Endodermal cell (in vitro differentiated cells): Measurements from ENCODE around the gene AP1B1. TPM values are rescaled to one million over a fixed set of nuclear protein-coding genes. Genes with fewer than 3 reads are reported as not detected.
A peak's percentile ranks its signal among the peaks of the same experiment; 100 is the strongest.

Experiments used
- DNase-seq: peaks from one replicate; pipeline ENCODE4 v3.0.0-alpha.2; 2017
- H3K27ac ChIP-seq: 2 replicates; pipeline ENCODE4 v1.5.1; 2013; ENCODE audit warnings: mild to moderate bottlenecking, low read depth, low read length, moderate library complexity
- H3K27me3 ChIP-seq: 2 replicates; pipeline ENCODE4 v1.6.1; 2013; ENCODE audit warnings: mild to moderate bottlenecking, low read length, moderate library complexity; ENCODE audit not compliant: insufficient read depth, control insufficient read depth, poor library complexity, severe bottlenecking
- H3K36me3 ChIP-seq: 2 replicates; pipeline ENCODE4 v1.7.0; 2013; ENCODE audit warnings: mild to moderate bottlenecking, low read length, moderate library complexity; ENCODE audit not compliant: control insufficient read depth, insufficient read depth
- H3K4me1 ChIP-seq: one replicate; pipeline ENCODE4 v1.7.0; 2013; ENCODE audit warnings: low read length; ENCODE audit not compliant: control insufficient read depth, insufficient read depth
- H3K4me3 ChIP-seq: 2 replicates; pipeline ENCODE4 v1.5.1; 2013; ENCODE audit warnings: mild to moderate bottlenecking, low read length, moderate library complexity
- H3K9ac ChIP-seq: 2 replicates; pipeline ENCODE4 v1.6.1; 2013; ENCODE audit warnings: mild to moderate bottlenecking, low read length, moderate library complexity; ENCODE audit not compliant: poor library complexity, severe bottlenecking; ENCODE audit errors: extremely low read depth
- H3K9me3 ChIP-seq: 2 replicates; pipeline ENCODE4 v1.6.1; 2013; ENCODE audit warnings: mild to moderate bottlenecking, low read length, moderate library complexity; ENCODE audit not compliant: control insufficient read depth
- H3K27ac Mint-ChIP-seq: 2 replicates; pipeline ENCODE4 v1.8.0; 2020; ENCODE audit warnings: mixed read lengths
- H3K27me3 Mint-ChIP-seq: 2 replicates; pipeline ENCODE4 v1.8.0; 2021; ENCODE audit warnings: mild to moderate bottlenecking, mixed read lengths; ENCODE audit not compliant: insufficient read depth
- H3K36me3 Mint-ChIP-seq: 2 replicates; pipeline ENCODE4 v1.8.0; 2020; ENCODE audit warnings: low read depth, mixed read lengths
- H3K4me1 Mint-ChIP-seq: 2 replicates; pipeline ENCODE4 v1.8.0; 2020; ENCODE audit warnings: mixed read lengths
- H3K4me3 Mint-ChIP-seq: 2 replicates; pipeline ENCODE4 v1.8.0; 2020; ENCODE audit warnings: mild to moderate bottlenecking, moderate library complexity, mixed read lengths
- H3K9me3 Mint-ChIP-seq: 2 replicates; pipeline ENCODE4 v1.8.0; 2020; ENCODE audit warnings: mild to moderate bottlenecking, mixed read lengths
- WGBS, 2 experiments: methylation state at CpG; one replicate each; pipeline versions ENCODE4 v1.1.5 to v1.1.7; 2013; ENCODE audit warnings: missing lambda C conversion rate in 2 of 2, mixed read lengths in 1 of 2; ENCODE audit not compliant: insufficient coverage in 1 of 2, insufficient read length in 1 of 2; 5-methylcytosine and 5-hydroxymethylcytosine counted together
- total RNA-seq, 2 donors: library from RNA; stranded (reverse); fragmentation: NEBNext Ultra II Directional in 1 of 2; extraction: Animal tissue kit (Norgen Biotek cat#: 25700) in 1 of 2; gene quantifications; 2 replicates in 1 of 2; 3 replicates in 1 of 2; pipeline ENCODE4 v1.2.1, GENCODE V29; 2021
- TF ChIP-seq, protein P1 (sequence below): fragments of 200-600 bp; sonication (generic); conservative IDR thresholded peaks from 2 replicates; pipeline ENCODE4 v1.5.0; 2021; ENCODE audit warnings: antibody characterized with exemption, mild to moderate bottlenecking

AP1B1 gene
- total RNA-seq, 2 donors from 2014 or later = 64.9 to 76.6 TPM

DNA sequence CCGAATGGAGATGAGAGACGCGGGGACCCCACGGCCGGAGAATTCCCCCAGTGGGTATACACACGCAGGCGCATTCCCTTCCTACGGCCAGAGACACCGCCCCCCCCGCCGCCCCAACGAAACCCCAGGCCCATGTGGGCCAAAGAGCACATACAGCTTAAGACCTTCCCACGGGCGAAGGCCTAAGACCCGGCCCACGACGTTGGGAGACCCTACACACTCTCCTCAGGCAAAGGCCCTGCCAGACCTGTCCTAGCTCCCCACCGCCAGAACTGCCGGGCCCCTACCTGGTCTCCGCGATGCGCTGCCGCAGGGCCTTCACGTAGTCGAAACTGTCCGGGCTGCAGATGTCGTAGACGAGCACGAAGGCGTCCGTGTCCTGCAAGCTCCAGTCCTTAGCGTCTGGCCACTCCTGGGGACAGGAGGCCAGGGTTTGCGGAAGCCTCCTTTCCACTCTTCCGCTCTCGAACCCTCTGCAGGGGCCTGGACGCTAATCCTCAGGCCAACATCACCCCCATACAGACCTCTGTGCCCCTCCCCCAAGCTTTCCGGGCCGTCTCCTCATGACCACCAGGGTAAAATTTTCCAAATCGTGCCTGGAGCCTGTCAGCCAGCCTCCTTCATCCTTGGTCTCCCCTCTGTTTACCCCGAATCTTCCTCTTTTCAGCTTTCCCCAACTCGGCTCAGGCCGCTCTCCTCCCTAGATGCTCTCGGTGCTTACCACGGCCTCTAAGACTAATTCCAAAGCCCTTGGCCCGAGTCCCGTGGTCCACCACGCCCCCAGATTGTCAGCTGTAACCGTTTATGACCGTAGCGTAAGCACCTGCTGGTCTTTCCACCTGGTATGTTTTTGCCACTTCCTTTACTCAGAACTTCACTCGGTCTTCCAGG is 74.5 kb downstream of the AP1B1 start:
- peaks cover 11% of the 10 kb centered on the region for H3K36me3 Mint-ChIP-seq
- TF ChIP-seq, protein P1, sequence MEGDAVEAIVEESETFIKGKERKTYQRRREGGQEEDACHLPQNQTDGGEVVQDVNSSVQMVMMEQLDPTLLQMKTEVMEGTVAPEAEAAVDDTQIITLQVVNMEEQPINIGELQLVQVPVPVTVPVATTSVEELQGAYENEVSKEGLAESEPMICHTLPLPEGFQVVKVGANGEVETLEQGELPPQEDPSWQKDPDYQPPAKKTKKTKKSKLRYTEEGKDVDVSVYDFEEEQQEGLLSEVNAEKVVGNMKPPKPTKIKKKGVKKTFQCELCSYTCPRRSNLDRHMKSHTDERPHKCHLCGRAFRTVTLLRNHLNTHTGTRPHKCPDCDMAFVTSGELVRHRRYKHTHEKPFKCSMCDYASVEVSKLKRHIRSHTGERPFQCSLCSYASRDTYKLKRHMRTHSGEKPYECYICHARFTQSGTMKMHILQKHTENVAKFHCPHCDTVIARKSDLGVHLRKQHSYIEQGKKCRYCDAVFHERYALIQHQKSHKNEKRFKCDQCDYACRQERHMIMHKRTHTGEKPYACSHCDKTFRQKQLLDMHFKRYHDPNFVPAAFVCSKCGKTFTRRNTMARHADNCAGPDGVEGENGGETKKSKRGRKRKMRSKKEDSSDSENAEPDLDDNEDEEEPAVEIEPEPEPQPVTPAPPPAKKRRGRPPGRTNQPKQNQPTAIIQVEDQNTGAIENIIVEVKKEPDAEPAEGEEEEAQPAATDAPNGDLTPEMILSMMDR = no peak
- Histone ChIP-seq H3K9ac (peak overlapping the region; percentile 23), H3K27me3 (peaks cover 38% of the 10 kb centered on the region), H3K4me1 (peaks cover 5% of the 10 kb centered on the region), H3K9me3 (no peaks in the 10 kb centered on the region), H3K4me3 (peak overlapping the region; percentile 55), H3K27ac (no peak overlapping the region), H3K36me3 (no peaks in the 10 kb centered on the region)
- peaks cover 10% of the 10 kb centered on the region for H3K9me3 Mint-ChIP-seq
- no peak overlapping the region for H3K27ac Mint-ChIP-seq
- WGBS, 2 experiments = 77% methylated on average over 46 to 51 of the region's 51 CpGs
- DNase-seq = no peak
- H3K4me3 Mint-ChIP-seq = peak overlapping the region; percentile 49
- H3K4me1 Mint-ChIP-seq = peaks cover 13% of the 10 kb centered on the region
- H3K27me3 Mint-ChIP-seq = peaks cover 47% of the 10 kb centered on the region

DNA sequence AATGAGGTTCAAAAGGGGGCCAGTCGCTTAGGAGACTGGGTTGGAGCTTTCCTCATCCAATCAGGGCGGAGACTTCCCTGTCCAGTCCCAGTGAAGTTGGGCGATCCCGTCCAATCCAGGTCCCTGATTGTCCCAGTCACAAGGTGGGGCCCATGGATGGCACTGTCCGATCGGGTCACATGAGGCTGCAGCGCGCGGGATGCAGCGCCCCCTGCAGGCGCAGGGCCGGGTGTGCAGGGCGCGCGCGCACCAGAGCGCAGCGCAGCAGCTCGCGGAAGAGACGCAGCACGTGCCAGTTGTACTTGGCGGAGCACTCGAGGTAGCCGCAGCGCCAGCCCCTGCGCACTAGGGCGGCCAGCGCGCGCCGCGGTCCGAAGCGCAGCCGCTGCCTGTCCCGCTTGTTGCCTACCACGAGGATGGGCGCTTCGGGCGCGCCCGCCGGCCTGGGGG is 75.2 kb downstream of the AP1B1 start:
- Mint-ChIP-seq H3K4me3 (no peak overlapping the region), H3K4me1 (peaks cover 15% of the 10 kb centered on the region), H3K27me3 (peaks cover 47% of the 10 kb centered on the region), H3K9me3 (peaks cover 10% of the 10 kb centered on the region), H3K36me3 (peaks cover 11% of the 10 kb centered on the region), H3K27ac (no peak overlapping the region)
- no peak overlapping the region for H3K27ac ChIP-seq
- no peaks in the 10 kb centered on the region for H3K36me3 ChIP-seq
- H3K4me3 ChIP-seq = no peak overlapping the region
- TF ChIP-seq, protein P1 = peak; percentile 96
- DNase-seq = peak; percentile 93
- H3K9ac ChIP-seq = no peak overlapping the region
- H3K9me3 ChIP-seq = no peaks in the 10 kb centered on the region
- peaks cover 38% of the 10 kb centered on the region for H3K27me3 ChIP-seq
- WGBS, 2 experiments = 77 to 85% methylated on average over 40 to 44 of the region's 44 CpGs
- peaks cover 5% of the 10 kb centered on the region for H3K4me1 ChIP-seq

DNA sequence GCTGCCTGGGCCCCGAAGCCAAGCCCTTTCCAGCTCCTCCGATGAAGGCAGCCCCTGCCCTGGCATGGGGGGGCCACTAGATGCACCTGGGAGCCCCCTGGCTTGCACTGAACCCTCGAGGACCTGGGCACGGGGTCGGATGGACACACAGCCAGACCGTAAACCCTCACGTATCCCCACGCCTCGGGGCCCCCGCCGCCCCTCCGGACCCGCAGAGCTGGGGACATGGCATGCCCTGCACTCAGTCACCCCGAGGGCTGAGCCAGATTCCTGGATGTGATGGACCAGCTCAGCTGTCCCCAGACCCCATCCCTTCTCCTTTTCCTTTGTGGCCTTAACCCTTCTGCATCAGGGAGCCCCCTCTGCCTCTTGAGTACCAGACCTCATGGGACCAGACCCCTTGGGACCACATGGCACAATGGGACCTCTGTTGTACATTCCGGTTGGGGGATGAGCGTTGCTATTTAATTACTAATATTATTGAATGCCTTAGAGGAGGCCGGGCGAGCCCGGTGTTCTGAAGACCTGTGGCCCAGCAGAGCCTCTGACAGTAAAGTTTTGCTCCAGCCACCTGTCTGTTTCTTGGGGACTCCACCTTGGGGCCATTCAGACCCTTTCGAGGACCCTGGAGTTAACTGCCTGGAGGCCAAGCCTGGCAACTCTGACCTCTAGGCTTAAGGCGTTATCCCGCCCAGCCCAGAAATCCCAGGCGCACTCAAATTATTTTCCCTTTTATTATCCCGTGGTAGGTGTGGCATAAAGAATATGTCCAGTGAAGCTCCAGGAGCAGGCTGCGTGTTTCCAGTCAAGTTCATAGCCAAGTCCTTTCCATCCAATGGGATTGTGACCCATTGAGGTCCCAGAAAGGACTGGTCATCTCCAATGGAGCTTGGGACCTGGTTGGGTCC is 75.9 kb downstream of the AP1B1 start:
- H3K36me3 ChIP-seq = no peaks in the 10 kb centered on the region
- no peak overlapping the region for H3K9ac ChIP-seq
- no peaks in the 10 kb centered on the region for H3K9me3 ChIP-seq
- H3K4me3 ChIP-seq = no peak overlapping the region
- 96 to 97% methylated on average over 21 to 25 of the region's 25 CpGs for WGBS, 2 experiments
- Mint-ChIP-seq H3K4me1 (peaks cover 17% of the 10 kb centered on the region), H3K27ac (no peak overlapping the region), H3K27me3 (peaks cover 42% of the 10 kb centered on the region), H3K36me3 (peaks cover 11% of the 10 kb centered on the region), H3K4me3 (no peak overlapping the region), H3K9me3 (peaks cover 10% of the 10 kb centered on the region)
- H3K27me3 ChIP-seq = peaks cover 38% of the 10 kb centered on the region
- TF ChIP-seq, protein P1 = no peak
- H3K27ac ChIP-seq = no peak overlapping the region
- H3K4me1 ChIP-seq = peaks cover 7% of the 10 kb centered on the region
- no peak for DNase-seq
